Liver (tissue), 9 donors: ENCODE data around the gene ZNF426. TPM values are rescaled to one million over a fixed set of nuclear protein-coding genes. Genes with fewer than 3 reads are reported as not detected.

Source experiments
- DNase-seq: peaks from one replicate; pipeline ENCODE4 v3.0.0-alpha.2; 2017; ENCODE audit warnings: low spot score
- H3K27ac ChIP-seq, 2 donors: one replicate each; pipeline ENCODE4 v1.7.0; 2013; ENCODE audit warnings: inconsistent platforms in 2 of 2, low read length in 2 of 2, control low read depth in 1 of 2, low read depth in 1 of 2, mild to moderate bottlenecking in 1 of 2
- H3K27me3 ChIP-seq, 4 donors: one replicate each; pipeline versions ENCODE4 v1.6.1 to v1.7.0; 2013; ENCODE audit warnings: low read length in 3 of 4, inconsistent platforms in 1 of 4, mild to moderate bottlenecking in 1 of 4, moderate library complexity in 1 of 4; ENCODE audit not compliant: control insufficient read depth in 4 of 4, insufficient read depth in 4 of 4
- H3K36me3 ChIP-seq, 4 donors: one replicate each; pipeline versions ENCODE4 v1.6.1 to v1.7.0; 2013; ENCODE audit warnings: low read length in 3 of 4, mild to moderate bottlenecking in 3 of 4, low read depth in 1 of 4, moderate library complexity in 1 of 4; ENCODE audit not compliant: control insufficient read depth in 4 of 4, insufficient read depth in 3 of 4
- H3K4me1 ChIP-seq, 4 donors: one replicate each; pipeline versions ENCODE4 v1.6.1 to v1.7.0; 2013; ENCODE audit warnings: low read length in 3 of 4, mild to moderate bottlenecking in 3 of 4, moderate library complexity in 1 of 4; ENCODE audit not compliant: control insufficient read depth in 4 of 4, insufficient read depth in 4 of 4
- H3K4me3 ChIP-seq, 3 donors: one replicate each; pipeline versions ENCODE4 v1.6.1 to v1.7.0; 2013; ENCODE audit warnings: low read length in 3 of 3, control low read depth in 1 of 3, low read depth in 1 of 3, mild to moderate bottlenecking in 1 of 3
- H3K9ac ChIP-seq, 2 donors: one replicate each; pipeline ENCODE4 v1.7.0; 2013; ENCODE audit warnings: low read length in 2 of 2, mild to moderate bottlenecking in 2 of 2, moderate library complexity in 2 of 2, control low read depth in 1 of 2, low read depth in 1 of 2
- H3K9me3 ChIP-seq, 4 donors: one replicate each; pipeline versions ENCODE4 v1.6.1 to v1.7.0; 2013; ENCODE audit warnings: low read length in 3 of 4; ENCODE audit not compliant: control insufficient read depth in 4 of 4
- FOXA1 ChIP-seq: IDR thresholded peaks from 2 replicates; pipeline ENCODE4 v1.6.1; 2016; ENCODE audit warnings: antibody characterized with exemption
- FOXA2 ChIP-seq: IDR thresholded peaks from 2 replicates; pipeline ENCODE4 v1.6.1; 2016; ENCODE audit warnings: antibody characterized with exemption
- GABPA ChIP-seq, 2 donors: IDR thresholded peaks in 1 of 2; conservative IDR thresholded peaks in 1 of 2; 2 replicates each; pipeline ENCODE4 v1.6.1; 2016; ENCODE audit warnings: antibody characterized with exemption in 2 of 2, mild to moderate bottlenecking in 1 of 2, moderate library complexity in 1 of 2
- HNF4G ChIP-seq: IDR thresholded peaks from 2 replicates; pipeline ENCODE4 v1.6.1; 2016; ENCODE audit warnings: antibody characterized with exemption
- JUND ChIP-seq, 2 donors: IDR thresholded peaks; 2 replicates each; pipeline ENCODE4 v1.6.1; 2016; ENCODE audit warnings: antibody characterized with exemption in 2 of 2
- NR2F2 ChIP-seq: IDR thresholded peaks from 2 replicates; pipeline ENCODE4 v1.6.1; 2016; ENCODE audit warnings: antibody characterized with exemption
- RXRA ChIP-seq, 2 donors: IDR thresholded peaks; 2 replicates each; pipeline ENCODE4 v1.6.1; 2017 to 2018; ENCODE audit warnings: antibody characterized with exemption in 2 of 2, mild to moderate bottlenecking in 1 of 2
- SP1 ChIP-seq: IDR thresholded peaks from 2 replicates; pipeline ENCODE4 v1.6.1; 2018; ENCODE audit warnings: antibody characterized with exemption, mild to moderate bottlenecking
- TAF1 ChIP-seq: conservative IDR thresholded peaks from 2 replicates; pipeline ENCODE4 v1.6.1; 2016; ENCODE audit warnings: antibody characterized with exemption, mild to moderate bottlenecking
- YY1 ChIP-seq: IDR thresholded peaks from 2 replicates; pipeline ENCODE4 v1.6.1; 2016; ENCODE audit warnings: antibody characterized with exemption, mild to moderate bottlenecking
- WGBS: extraction: QIAGEN DNeasy Blood & Tissue Kit; methylation state at CpG from one replicate; pipeline ENCODE4 v1.1.7; 2013; 5-methylcytosine and 5-hydroxymethylcytosine counted together
- polyA plus RNA-seq, 2 donors: library from polyadenylated mRNA; stranded (reverse) in 1 of 2; unstranded in 1 of 2; fragments of 200-250 nt in 1 of 2; fragments of >200 nt in 1 of 2; fragmentation: Nextera tagmentation in 1 of 2; extraction: Ambion mirVana in 1 of 2; gene quantifications; one replicate each; pipeline versions ENCODE4 v1.2.1 to v1.2.3, GENCODE V29; 2013 to 2015
- total RNA-seq, 2 donors: library from RNA; depleted of rRNA; stranded (reverse); fragments of >200 nt; gene quantifications; one replicate each; pipeline ENCODE4 v1.2.3, GENCODE V29; 2014
- TF ChIP-seq, protein P1 (sequence below): IDR thresholded peaks from 2 replicates; pipeline ENCODE4 v1.6.1; 2016; ENCODE audit warnings: antibody characterized with exemption
- TF ChIP-seq, protein P2 (sequence below): IDR thresholded peaks from 2 replicates; pipeline ENCODE4 v1.6.1; 2016; ENCODE audit warnings: antibody characterized with exemption
- TF ChIP-seq, protein P3 (sequence below): IDR thresholded peaks from 2 replicates; pipeline ENCODE4 v1.6.1; 2016; ENCODE audit warnings: antibody characterized with exemption, mild to moderate bottlenecking
- TF ChIP-seq, protein P4 (sequence below): IDR thresholded peaks from 2 replicates; pipeline ENCODE4 v1.6.1; 2016; ENCODE audit warnings: antibody characterized with exemption
- donor health status: healthy.
- donor health status: healthy.
- donor health status: healthy.
- donor health status: healthy.
- donor health status: healthy.

The ZNF426 gene
- total and polyA plus RNA-seq, 4 donors = 0.75 to 6.8 (median 2.8) TPM

DNA sequence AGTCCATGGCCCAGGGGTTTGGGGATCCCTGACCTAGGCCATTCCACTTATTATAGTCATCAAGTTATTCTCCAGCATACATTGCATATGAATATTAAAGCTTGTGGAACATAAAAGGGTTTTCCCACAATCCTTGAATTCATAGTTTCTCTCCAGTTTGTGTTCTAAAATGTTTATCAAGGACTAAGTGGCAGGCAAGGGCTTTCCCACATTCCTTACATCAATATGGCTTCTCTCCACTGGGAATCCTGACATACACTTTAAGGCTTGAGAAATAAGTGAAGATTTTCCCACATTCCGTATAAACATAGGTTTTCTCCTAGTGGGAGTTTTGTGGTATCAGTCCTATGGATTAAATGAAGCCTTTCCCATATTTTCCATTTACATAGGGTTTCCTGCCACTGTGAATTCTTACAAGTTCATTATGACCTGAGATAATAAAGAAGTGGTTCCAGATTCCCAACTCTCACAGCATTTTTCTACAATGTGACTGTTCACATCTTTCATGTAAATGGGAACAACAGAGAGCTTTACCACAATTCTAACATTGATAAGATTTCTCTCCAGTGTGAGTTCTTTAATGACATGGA lies 14.5 kb downstream of the ZNF426 start:
- Histone ChIP-seq H3K9me3 (peaks cover 57 to 79% (median 62%) of the 10 kb centered on the region in 4 donors), H3K9ac (no peak overlapping the region), H3K4me1 (no peaks in the 10 kb centered on the region), H3K36me3 (peaks cover 6 to 15% (median 10%) of the 10 kb centered on the region in 4 donors), H3K27ac (no peak overlapping the region), H3K4me3 (peak overlapping the region in 2 of 3 donors; percentile 62 to 73), H3K27me3 (no peaks in the 10 kb centered on the region)
- WGBS = 94% methylated on average over 1 of the region's 1 CpG
- no peak for DNase-seq
- TF ChIP-seq FOXA2 = no peak
- no peak for TF ChIP-seq HNF4G
- no peak for TF ChIP-seq RXRA (IDR thresholded peaks at IDR 0.05)
- TF ChIP-seq TAF1 = no peak
- no peak for TF ChIP-seq FOXA1
- TF ChIP-seq, protein P1, sequence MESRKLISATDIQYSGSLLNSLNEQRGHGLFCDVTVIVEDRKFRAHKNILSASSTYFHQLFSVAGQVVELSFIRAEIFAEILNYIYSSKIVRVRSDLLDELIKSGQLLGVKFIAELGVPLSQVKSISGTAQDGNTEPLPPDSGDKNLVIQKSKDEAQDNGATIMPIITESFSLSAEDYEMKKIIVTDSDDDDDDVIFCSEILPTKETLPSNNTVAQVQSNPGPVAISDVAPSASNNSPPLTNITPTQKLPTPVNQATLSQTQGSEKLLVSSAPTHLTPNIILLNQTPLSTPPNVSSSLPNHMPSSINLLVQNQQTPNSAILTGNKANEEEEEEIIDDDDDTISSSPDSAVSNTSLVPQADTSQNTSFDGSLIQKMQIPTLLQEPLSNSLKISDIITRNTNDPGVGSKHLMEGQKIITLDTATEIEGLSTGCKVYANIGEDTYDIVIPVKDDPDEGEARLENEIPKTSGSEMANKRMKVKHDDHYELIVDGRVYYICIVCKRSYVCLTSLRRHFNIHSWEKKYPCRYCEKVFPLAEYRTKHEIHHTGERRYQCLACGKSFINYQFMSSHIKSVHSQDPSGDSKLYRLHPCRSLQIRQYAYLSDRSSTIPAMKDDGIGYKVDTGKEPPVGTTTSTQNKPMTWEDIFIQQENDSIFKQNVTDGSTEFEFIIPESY = no peak
- TF ChIP-seq, protein P2, sequence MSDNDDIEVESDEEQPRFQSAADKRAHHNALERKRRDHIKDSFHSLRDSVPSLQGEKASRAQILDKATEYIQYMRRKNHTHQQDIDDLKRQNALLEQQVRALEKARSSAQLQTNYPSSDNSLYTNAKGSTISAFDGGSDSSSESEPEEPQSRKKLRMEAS = no peak

DNA sequence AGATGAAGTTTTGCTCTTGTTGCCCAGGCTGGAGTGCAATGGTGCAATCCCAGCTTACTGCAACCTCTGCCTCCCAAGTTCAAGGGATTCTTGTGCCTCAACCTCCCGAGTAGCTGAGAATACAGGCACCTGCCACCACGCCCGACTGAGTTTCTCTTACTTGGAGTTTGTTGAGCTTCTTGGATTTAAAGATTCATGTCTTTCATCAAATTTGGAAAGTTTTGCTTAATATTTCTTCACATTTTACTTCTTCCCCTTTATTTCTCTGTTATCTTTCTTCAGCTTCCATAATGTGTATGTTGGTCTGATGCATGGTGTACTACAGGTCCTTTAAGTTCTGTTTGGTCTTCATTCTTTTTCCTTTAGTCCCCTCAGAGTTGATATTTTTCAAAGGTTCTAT lies 31.2 kb downstream of the ZNF426 start:
- WGBS = 82% methylated on average over 3 of the region's 3 CpGs

More for the DNA sequence above, 31.2 kb downstream of the ZNF426 start:
- no peak overlapping the region for H3K4me3 ChIP-seq
- TF ChIP-seq NR2F2 = no peak
- TF ChIP-seq SP1 = no peak
- no peak for TF ChIP-seq YY1
- TF ChIP-seq FOXA2 = no peak
- TF ChIP-seq, protein P3, sequence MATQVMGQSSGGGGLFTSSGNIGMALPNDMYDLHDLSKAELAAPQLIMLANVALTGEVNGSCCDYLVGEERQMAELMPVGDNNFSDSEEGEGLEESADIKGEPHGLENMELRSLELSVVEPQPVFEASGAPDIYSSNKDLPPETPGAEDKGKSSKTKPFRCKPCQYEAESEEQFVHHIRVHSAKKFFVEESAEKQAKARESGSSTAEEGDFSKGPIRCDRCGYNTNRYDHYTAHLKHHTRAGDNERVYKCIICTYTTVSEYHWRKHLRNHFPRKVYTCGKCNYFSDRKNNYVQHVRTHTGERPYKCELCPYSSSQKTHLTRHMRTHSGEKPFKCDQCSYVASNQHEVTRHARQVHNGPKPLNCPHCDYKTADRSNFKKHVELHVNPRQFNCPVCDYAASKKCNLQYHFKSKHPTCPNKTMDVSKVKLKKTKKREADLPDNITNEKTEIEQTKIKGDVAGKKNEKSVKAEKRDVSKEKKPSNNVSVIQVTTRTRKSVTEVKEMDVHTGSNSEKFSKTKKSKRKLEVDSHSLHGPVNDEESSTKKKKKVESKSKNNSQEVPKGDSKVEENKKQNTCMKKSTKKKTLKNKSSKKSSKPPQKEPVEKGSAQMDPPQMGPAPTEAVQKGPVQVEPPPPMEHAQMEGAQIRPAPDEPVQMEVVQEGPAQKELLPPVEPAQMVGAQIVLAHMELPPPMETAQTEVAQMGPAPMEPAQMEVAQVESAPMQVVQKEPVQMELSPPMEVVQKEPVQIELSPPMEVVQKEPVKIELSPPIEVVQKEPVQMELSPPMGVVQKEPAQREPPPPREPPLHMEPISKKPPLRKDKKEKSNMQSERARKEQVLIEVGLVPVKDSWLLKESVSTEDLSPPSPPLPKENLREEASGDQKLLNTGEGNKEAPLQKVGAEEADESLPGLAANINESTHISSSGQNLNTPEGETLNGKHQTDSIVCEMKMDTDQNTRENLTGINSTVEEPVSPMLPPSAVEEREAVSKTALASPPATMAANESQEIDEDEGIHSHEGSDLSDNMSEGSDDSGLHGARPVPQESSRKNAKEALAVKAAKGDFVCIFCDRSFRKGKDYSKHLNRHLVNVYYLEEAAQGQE = no peak
- TF ChIP-seq HNF4G = no peak
- TF ChIP-seq, protein P4, sequence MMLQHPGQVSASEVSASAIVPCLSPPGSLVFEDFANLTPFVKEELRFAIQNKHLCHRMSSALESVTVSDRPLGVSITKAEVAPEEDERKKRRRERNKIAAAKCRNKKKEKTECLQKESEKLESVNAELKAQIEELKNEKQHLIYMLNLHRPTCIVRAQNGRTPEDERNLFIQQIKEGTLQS = no peak
- TF ChIP-seq GABPA (IDR thresholded peaks at IDR 0.05 in 1 of 2, conservative IDR thresholded peaks at IDR 0.05 in 1 of 2) = no peak
- TF ChIP-seq JUND (IDR thresholded peaks at IDR 0.05) = no peak
- TF ChIP-seq, protein P2 = no peak
- no peaks in the 10 kb centered on the region for H3K27me3 ChIP-seq
- H3K36me3 ChIP-seq = no peaks in the 10 kb centered on the region
- no peaks in the 10 kb centered on the region for H3K4me1 ChIP-seq
- no peak for DNase-seq
- no peak overlapping the region for H3K9ac ChIP-seq
- no peak overlapping the region for H3K27ac ChIP-seq
- peaks cover 17 to 30% (median 24%) of the 10 kb centered on the region in 4 donors for H3K9me3 ChIP-seq
